T-helper 1 cell treated with Interleukin-12 subunit alpha and Interleukin-12 subunit beta and Interleukin-4 antibody, amounts not matched to agents 30 ng/mL and 1 ng/mL, for 36 hours (primary cell): Measurements from ENCODE around the gene UBE2E2. TPM values are rescaled to one million over a fixed set of nuclear protein-coding genes. Genes with fewer than 3 reads are reported as not detected.

Experiments
- intact Hi-C: fragments of 100-400 bp; cut with micrococcal nuclease; formaldehyde crosslinking; loops from one replicate; pipeline ENCODE4 v1.15.1; 2024
- total RNA-seq: library from RNA; stranded (reverse); gene quantifications from 2 replicates; pipeline ENCODE4 v1.2.3, GENCODE V29; 2022

UBE2E2 gene
- total RNA-seq, 1 donor from 2014 or later: 3.9 TPM

- intact Hi-C loops: no loop called here
Measured at GRCh38 chr3:23239211-23240068, 36.3 kb downstream of the UBE2E2 start.

GRCh38 chr3:23240171-23240785 is 37.2 kb downstream of the UBE2E2 start:
- intact Hi-C loops: no loop called here

- intact Hi-C loops: no loop called here
Measured at GRCh38 chr3:23241256-23241655, 38.1 kb downstream of the UBE2E2 start.

GRCh38 chr3:23242106-23242505 is 39.0 kb downstream of the UBE2E2 start:
- intact Hi-C loops: no loop called here

- intact Hi-C loops: no loop called here
Measured at GRCh38 chr3:23244324-23245041, 41.4 kb downstream of the UBE2E2 start.

- intact Hi-C loops: no loop called here
Measured at GRCh38 chr3:23246651-23247050, 43.5 kb downstream of the UBE2E2 start.

GRCh38 chr3:23248594-23249131 is 45.5 kb downstream of the UBE2E2 start:
- intact Hi-C loops: no loop called here

GRCh38 chr3:23249961-23250360 is 46.8 kb downstream of the UBE2E2 start:
- intact Hi-C loops: no loop called here

GRCh38 chr3:23252122-23252521 is 49.0 kb downstream of the UBE2E2 start:
- intact Hi-C loops: no loop called here

- intact Hi-C loops: no loop called here
Measured at GRCh38 chr3:23253214-23253613, 50.1 kb downstream of the UBE2E2 start.

GRCh38 chr3:23254282-23254681 is 51.2 kb downstream of the UBE2E2 start:
- intact Hi-C loops: no loop called here

GRCh38 chr3:23254835-23255234 is 51.7 kb downstream of the UBE2E2 start:
- intact Hi-C loops: no loop called here

- intact Hi-C loops: no loop called here
Measured at GRCh38 chr3:23256741-23257435, 53.8 kb downstream of the UBE2E2 start.

GRCh38 chr3:23258110-23258509 is 55.0 kb downstream of the UBE2E2 start:
- intact Hi-C loops: no loop called here

GRCh38 chr3:23259515-23259914 is 56.4 kb downstream of the UBE2E2 start:
- intact Hi-C loops: no loop called here

GRCh38 chr3:23262766-23263165 is 59.6 kb downstream of the UBE2E2 start:
- intact Hi-C loops: no loop called here

GRCh38 chr3:23263796-23264195 is 60.7 kb downstream of the UBE2E2 start:
- intact Hi-C loops: no loop called here

- intact Hi-C loops: no loop called here
Measured at GRCh38 chr3:23264413-23264812, 61.3 kb downstream of the UBE2E2 start.

- intact Hi-C loops: no loop called here
Measured at GRCh38 chr3:23270423-23270822, 67.3 kb downstream of the UBE2E2 start.

GRCh38 chr3:23271876-23272741 is 69.0 kb downstream of the UBE2E2 start:
- intact Hi-C loops: no loop called here
